EH (cell line): ENCODE measurements around the gene RC3H1.
"Not testable (repeated sequence)": the region's sequence is repeated elsewhere in the genome, so short reads cannot be mapped to it uniquely, and the experiment has no call there.

Experiments used
- DNase-seq: peaks from one replicate; pipeline ENCODE4 v3.0.0-alpha.2; 2015; ENCODE audit warnings: low read depth

The RC3H1 gene

DNA sequence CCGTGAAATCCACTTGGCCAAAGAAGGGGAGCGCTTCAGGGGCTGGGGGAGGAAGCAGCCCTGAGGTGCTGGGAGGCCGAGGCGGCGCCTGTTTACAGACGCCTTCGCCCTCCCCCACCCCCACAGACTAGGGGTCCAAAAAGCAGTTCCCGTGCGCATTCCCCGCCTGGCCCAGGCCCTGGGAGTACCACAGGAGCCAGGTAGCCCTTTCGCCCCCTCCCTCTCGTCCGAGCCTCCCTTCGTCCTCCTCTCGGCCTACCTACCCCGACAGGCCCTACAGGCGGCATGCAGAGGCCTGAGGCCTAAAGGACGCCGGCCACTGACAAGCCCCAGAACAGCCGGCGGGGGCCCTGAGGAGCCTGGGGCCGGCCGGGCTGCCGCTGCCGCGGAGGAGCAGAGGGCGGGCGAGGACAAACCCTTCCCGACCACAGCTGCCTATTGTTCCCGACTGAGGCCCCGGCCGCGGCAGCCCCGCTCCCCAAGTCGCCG is 522 bp downstream of the RC3H1 start:
- peak; percentile 59 for DNase-seq

DNA sequence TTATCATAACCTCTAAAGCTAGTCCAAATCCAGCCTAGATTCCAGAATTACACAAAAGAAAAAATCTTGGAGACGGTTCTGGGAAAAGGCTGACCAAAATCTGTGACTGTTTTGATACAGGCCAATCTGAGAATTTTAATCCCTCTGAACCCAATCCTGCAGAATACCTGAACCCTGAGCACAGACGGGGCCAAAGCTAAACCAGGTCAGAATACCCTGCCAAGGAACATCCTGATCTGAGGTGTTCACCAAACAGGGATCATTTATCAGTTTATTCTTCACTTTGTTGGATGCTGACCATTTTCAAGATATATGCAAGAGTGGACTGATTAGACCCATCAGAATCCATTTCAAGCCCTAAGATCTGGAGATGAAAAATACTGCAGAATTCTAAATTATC is 3.6 kb downstream of the RC3H1 start:
- no peak for DNase-seq

DNA sequence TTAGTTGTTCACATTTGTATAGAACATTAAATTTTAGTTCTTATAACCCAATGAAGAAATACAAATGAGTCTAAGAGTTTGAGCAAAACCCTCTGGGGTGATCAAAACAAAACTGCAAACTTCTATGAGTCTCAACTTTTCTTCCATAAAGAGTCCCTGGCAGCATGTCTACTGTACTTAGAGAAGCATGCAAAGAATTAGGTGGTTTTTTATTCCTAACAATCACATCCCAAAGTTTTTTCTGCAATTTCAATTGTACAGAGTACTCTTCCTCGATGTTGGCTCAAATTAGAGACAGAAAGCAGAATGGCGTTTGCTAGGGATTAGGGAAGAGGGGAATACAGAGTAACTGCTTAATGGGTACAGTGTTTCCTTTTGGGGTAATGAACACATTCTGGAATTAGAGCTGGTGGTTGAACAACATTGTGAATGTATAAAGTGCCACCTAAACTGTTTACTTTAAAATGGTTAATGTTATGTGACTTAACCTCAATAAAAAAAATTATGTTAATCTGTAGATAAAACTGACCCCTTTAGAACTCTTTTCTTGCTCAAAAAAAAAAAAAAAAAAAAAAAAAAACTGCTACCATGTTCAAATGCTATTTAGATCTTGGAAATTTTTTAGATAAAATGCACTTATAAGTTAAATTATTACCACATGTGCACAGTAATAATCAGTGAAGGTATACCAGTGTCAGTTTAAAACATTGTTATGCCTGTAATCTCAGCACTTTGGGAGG is 4.8 kb downstream of the RC3H1 start:
- peak; percentile 56 for DNase-seq

DNA sequence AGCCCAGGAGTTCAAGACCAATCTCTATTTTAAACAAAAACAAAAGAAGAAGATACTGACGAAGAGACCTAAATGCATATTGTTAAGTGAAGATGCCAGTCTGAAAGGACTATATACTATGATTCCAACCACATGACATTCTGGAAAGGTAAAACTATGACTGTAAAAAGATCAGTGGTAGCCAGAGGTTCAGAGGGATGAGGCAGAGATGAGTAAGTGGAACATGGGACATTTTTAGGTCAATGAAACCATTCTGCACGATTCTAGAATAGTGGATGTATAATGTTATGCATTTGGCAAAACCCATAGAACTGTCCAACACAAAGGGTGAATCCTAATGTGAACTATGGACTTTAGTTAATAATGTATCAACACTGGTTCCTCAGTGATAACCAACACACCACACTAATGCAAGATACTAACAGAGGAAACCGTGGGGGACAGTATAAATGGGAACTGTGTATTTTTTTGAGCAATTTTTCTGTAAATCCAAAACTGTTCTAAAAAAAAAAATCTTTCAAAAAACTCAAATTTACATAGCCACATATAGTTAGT is 8.2 kb downstream of the RC3H1 start:
- no peak for DNase-seq

DNA sequence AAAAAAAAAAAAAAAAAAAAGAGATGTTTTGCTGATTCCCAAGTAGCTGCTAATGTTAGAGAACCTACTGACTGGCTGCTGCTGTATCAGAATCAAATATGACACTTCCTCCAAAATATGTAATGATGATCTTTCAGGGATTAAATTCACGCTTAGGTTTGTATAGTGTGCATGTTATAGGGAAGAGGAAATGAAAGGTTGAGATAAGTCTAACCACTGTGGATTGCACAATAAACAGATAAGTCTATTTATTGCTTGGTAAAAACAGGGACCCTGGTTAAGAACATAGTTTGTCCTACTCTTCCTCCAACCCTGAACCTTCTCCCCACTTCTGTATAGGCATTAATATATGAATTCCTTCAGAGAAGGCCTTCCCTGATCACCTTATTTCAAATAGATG is 13.2 kb downstream of the RC3H1 start:
- DNase-seq, result no peak

DNA sequence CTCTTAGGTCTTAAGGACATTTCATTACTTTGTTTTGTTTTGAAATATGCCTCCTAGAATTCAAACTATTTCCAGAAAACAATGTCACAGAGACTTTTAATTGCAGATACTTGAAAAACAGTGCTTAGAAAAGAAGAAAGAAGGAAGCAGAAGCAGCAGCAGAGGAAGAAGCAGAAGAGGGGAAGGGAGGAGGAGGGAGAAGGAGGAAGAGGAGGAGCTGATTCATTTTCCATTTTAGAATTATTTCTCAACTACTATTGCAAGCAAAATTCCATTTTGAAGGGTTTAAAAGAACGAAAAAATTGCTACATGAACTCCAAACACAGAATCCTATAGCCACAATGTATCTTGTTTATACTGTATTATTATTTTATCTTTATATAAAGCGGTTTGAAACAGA is 13.9 kb downstream of the RC3H1 start:
- no peak for DNase-seq

DNA sequence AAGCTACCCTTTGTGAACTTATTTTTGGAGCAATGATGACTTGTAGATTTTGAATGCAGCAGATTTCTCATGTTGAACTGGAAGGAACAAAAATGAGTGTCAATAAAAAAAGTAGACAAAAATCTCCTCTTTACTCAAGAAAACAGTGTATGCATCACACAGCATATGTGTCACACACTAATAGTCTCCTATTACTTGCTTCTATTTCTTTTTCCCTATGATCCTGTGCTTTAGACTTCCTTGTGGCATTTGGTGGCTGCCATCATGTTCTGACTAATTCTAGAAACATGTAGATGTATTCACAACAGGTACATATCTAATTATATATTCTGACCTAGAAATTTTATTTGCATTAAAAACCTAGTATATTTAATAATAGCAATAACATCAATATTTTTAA is 14.3 kb downstream of the RC3H1 start:
- peak; percentile 56 for DNase-seq

DNA sequence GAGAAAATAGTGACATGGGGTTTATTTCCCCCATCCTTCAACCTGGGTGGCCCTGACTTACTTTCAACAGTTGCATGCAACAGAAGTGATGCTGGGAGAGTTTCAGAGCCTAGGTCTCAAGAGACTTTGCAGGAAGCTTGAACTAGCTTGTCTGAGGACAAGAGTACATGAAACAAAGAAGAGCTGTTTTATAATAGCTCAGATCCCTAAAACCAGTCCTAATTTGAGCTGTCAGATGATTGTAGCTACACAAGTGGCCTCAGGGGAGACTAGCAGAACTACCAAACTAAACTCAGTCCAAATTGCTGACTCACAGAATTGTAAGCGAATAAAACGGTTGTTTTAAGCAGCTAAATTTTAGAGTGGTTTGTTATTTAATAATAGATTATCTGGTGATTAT is 17.1 kb downstream of the RC3H1 start:
- peak; percentile 64 for DNase-seq

DNA sequence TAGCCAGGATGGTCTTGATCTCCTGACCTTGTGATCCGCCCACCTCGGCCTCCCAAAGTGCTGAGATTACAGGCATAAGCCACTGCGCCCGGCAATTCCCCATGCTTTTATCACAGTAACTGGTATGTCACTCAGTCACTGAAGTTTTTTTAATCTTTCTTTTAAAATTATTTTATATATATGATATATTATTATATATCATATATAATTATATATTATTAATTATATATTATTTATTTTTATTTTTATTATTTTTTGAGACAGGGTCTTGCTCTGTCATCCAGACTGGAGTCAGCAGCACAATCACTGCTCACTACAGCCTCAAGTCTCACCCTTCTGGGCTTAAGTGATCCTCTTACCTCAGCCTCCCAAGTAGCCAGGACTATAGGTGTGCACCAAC is 18.3 kb downstream of the RC3H1 start:
- DNase-seq, result no peak

DNA sequence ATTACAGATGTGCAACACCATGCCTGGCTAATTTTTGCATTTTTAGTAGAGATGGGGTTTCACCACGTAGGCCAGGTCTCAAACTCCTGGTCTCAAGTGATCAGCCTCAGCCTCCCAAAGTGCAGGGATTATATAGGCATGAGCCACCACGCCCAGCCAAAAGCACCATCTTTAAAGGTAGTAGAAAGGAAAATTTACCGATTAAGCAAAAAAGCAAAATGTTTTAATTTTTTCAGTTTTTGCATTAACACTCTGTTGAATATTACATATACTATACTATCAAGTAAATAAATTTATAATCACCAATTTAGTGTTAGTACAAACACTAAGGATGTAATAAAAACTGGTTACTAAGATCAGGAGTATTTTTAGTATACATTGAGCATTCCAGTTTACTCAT is 20.6 kb downstream of the RC3H1 start:
- DNase-seq, result no peak

DNA sequence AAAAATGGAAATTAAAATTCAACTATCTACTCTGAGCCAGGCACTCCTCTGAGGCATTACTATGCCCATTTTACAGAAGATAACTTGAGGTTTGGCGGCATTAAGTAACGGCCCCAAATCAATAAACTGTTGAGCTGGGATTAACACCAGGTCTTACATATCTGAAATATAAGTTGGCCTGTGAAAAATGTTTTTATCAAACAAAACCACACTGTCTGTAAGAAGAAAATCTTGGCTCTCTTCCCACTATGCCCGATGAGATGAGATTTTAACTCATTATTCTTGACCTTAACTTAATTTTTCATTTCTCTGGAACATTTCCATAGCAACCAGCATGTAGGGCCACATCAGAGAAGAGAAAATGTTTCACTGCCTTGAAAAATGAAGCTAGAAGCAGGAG is 21.8 kb downstream of the RC3H1 start:
- DNase-seq, result peak; percentile 21

DNA sequence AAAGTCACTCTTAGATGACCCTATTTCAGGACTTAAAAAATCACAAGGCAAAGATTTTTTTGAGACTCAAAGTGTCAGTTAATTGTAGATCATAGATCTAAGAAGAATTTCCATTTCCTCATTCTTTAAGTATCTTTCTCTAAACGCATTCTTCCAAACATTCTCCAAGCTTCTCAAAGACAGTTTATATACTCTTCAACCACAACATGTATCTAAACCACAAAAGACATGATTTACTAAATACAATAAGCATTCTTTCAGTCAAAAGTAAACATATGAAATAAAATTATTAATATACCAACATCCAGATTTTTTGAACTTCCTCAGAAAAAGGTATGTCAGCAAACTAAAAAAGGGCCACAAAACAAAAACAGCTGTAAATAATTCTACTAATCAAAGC is 24.4 kb downstream of the RC3H1 start:
- peak; percentile 73 for DNase-seq

DNA sequence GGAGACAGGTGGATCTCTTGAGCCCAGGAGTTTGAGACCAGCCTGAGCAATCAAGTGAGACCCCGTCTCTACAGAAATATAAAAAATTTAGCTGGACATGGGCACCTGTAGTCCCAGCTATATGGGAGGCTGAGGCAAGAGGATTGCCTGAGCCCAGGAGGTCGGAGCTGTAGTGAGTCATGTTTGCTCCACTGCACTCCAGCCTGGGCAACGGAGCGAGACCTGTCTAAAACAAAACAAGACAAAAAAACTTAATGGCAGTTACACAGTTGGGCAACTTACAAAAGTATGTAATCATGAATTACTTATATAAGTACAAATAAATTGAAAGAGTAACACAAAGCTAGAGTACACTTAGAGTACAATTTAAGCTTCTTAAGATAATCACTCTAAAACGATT is 25.2 kb downstream of the RC3H1 start:
- DNase-seq, result no peak

DNA sequence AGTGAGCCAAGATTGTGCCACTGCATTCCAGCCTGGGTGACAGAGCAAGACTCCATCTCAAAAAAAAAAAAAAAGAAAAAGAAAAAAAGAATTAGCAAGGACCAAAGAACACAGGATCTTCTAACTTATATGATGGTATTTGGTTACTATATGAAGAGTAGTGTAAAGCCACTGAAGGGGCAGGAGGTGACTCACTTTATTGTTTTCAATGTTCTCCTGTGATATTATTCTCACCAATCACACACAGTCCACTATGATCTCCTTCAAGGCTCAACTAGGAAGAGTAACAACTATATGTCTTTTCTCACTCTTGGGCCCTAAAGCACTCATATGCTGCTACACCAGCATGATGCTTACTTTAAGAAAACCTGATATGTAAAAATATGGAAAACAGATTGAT is 26.7 kb downstream of the RC3H1 start:
- DNase-seq, result no peak

DNA sequence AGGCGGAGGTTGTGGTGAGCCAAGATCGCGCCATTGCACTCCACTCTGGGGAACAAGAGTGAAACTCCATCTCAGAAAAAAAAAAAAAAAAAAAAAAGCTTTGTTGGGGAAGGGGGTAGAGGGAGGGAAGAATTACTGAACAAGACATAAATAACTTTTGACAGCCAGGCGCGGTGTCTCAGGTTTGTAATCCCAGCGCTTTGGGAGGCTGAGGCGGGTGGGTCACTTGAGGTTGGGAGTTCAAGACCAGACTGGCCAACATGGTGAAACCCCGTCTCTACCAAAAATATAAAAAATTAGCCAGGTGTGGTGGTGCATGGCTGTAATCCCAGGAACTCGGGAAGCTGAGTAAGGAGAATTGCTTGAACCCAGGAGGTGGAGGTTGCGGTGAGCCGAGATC is 28.2 kb downstream of the RC3H1 start:
- not testable (repeated sequence) for DNase-seq

DNA sequence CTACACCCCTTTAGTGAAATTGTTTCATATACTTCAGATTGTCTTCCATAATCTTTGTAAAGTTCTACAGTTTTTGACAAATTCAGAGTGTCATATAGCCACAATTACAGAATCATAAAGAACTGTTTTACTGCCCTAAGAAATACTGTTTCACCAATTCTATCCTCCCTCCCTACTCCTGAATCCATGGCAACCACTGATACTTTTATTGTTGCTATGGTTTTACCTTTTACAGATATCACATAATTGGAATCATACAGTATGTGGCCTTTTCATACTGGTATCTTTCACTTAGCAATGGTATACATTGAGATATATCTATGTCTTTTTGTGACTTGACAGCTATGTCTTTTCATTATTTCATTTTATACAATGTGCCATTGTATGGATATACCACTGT is 34.1 kb downstream of the RC3H1 start:
- DNase-seq, result no peak

DNA sequence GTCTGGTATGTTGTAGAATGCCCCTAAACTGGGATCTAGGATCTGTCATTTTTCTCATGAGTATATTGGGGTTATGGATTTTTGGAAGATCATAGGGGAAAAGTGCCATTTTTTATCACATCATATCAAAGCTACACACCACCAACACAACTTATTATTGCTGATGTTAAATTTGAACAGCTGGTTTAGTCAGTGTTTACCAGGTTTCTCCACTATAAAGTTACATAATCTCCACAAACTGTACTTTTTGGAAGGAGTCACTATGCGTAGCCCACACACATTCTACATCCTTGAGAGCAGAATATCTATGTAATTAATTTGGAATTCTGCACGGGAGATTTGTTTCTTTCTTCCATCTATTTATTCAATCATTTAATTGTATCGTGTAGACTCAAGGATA is 35.2 kb downstream of the RC3H1 start:
- no peak for DNase-seq

DNA sequence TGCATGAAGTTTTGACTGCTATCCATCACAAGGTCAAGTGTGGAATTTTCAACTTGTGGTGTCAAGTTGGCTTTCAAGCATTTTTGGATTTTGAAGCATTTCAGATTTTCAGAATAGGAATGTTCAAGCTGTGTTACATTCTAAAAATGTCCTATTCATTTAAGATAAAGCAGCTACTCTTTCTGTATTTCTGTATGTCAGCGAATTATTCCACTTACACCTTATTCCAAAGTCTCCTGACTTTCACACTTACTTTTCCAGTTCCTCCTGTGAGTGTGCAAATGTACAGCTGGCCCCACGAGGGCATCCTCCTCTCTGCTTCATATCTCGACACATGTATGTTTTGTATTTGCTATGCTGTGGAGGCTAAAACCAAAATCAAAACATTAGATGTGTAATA is 51.9 kb downstream of the RC3H1 start:
- DNase-seq, result no peak

DNA sequence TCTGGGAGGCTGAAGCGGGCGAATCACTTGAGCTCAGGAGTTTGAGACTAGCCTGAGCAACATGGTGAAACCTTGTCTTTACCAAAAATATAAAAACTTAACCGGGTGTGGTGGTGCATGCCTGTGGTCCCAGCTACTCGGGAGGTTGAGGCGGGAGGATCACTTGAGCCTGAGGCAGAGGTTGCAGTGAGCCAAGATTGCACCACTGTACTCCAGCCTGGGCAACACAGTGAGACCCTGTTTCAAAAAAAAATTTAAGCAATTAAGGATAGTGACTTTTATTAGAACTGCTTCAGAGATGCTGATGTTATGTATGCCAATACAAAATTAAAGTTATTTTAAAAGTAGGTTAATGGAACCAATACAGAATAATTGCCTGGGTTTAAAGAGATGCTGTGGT is 56.3 kb downstream of the RC3H1 start:
- DNase-seq, result not testable (repeated sequence)

DNA sequence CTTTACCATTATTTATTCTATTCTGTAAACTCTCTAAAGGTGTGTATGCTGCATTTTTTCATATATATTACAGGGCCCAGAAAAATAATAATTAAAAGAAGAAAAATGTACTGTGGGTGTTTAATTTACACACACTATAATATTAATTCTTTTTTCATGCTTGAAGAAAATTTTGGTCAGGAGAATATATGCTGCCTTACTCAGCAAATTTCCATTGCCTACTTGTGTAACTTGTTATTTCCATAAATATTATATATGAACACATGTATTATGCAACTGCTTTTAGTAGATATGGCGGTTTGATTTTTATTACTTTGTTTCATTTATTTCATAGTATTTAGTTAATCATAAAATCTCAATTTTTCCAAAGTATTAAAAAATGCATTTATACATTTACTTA is 58.7 kb downstream of the RC3H1 start:
- no peak for DNase-seq

DNA sequence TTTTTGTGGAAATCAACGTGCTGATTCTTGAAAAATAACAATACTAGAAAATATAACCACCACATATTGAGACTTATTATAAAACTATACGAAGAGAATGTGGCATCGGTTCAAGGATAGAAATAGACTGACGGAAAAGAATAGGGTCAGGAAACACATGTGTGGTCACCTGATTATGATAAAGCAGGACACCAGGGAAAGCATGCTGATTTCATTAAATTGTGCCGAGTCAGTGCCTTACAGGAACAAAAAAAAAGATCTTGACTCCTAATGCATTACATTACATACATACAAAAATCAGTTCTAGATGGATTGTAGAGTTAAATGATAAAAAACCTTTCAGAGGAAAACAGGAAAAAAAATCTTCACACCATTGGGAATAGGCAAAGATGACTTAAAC is 61.5 kb downstream of the RC3H1 start:
- DNase-seq, result no peak

DNA sequence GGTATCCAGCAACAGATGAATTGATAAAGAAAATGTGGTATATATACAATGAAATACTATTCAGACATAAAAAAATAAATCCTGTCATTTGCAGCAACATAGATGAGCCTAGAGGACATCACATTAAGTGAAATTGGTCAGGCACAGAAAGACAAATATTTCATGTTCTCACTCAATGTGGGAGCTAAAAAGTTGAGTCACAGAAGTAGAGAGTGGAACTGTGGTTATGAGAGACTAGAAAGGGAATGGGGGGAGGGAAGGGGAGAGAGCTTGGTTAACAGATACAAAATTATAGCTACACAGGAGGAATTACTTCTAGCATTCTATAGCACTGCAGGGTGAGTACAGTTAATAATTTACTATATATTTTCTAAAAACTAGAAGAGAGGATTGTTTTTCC is 68.0 kb downstream of the RC3H1 start:
- DNase-seq, result peak; percentile 35

DNA sequence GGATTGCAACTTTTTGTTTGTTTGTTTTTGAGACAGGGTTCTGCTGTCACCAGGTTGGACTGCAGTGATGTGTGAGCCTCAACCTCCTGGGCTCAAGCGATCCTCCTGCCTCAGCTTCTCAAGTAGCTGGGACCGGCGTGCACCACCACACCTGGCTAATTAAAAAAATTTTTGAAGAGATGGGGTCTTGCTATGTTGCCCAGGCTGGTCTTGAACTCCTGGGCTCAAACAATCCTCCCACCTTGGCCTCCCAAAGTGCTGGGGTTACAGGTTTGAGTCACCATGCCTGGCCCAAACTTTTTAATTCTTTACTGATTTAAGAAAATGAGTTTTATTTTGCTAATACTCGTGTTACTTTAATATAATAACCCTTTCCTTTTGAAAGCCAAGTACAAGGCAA is 73.6 kb downstream of the RC3H1 start:
- no peak for DNase-seq

DNA sequence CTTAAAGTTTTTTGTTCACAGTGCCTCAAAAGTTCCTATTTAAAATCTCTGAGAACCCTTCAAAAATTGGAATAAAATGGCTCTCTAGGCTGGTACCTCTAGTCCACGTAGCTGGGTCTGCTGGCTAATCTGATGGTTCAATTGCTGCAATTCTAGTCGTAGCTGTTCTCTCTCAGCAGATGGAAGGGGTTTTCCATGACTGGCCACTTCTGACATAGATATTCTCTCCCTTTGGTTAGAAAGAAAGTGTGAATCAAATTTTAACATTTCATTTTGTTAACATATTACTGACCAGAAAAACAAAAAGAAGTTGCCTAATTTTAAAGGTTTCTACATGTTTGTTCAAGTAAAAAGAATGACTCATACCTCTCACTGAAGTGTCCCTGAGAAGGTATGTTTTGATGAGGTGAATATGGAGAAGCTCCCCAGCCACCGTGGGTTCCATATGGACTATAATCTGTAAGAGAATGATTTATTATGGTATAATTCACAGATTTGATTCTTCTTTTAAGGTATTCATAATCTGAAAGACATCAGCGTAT is 75.7 kb downstream of the RC3H1 start:
- DNase-seq, result no peak
